Activated CD8-positive, alpha-beta memory T cell treated with anti-CD3 and anti-CD28 coated beads for 36 hours (primary cell): ENCODE results near the gene CD300C. TPM values are rescaled to one million over a fixed set of nuclear protein-coding genes. Genes with fewer than 3 reads are reported as not detected.
"Not testable (repeated sequence)": the region's sequence is repeated elsewhere in the genome, so short reads cannot be mapped to it uniquely, and the experiment has no call there.

Experiments used
- CTCF ChIA-PET: fragments of 350-600 bp; sonication (Branson Sonifier 250); formaldehyde crosslinking; loops from one replicate; lab custom pipeline; 2021; ENCODE audit warnings: antibody characterized with exemption; lab: Charles Lee
- POLR2A ChIA-PET: fragments of 350-600 bp; sonication (Branson Sonifier 250); formaldehyde crosslinking; loops from one replicate; lab custom pipeline; 2021; ENCODE audit warnings: antibody characterized with exemption; lab: Charles Lee
- total RNA-seq, 2 experiments: library from RNA; stranded (reverse); gene quantifications; one replicate each; pipeline ENCODE4 v1.2.3, GENCODE V29; 2021

Gene CD300C
- not detected for total RNA-seq

DNA sequence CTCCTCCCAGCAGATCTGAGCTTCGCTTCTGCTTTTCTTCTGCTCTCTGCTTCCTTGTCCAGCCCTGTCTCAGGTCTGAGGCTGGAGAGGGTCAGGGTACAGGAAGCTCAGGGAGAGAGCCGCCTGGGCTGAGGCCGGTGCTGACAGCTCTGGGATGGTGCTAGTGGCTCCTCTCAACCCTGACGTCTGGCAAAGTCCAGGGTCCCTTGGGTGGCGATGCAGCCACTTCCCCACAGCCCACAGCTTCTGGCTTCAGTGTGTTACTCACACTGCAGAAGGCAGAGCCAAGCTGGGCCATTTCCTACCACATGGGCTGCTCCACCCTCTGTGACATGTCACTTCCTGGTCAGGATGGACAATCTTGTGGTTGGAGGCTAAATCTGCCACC lies at the start of gene CD300C:
TSS of gene CD300C (minus strand) at position 273 of the 388 bp plus-strand sequence. CDS start 333 bp downstream, outside the sequence.
- POLR2A ChIA-PET: no interaction called here
- CTCF ChIA-PET: no interaction called here

- ChIA-PET POLR2A (no interaction called here), CTCF (no interaction called here)
Measured at GRCh38 chr17:74595037-74595750, 49.3 kb upstream of the CD300C start.

DNA sequence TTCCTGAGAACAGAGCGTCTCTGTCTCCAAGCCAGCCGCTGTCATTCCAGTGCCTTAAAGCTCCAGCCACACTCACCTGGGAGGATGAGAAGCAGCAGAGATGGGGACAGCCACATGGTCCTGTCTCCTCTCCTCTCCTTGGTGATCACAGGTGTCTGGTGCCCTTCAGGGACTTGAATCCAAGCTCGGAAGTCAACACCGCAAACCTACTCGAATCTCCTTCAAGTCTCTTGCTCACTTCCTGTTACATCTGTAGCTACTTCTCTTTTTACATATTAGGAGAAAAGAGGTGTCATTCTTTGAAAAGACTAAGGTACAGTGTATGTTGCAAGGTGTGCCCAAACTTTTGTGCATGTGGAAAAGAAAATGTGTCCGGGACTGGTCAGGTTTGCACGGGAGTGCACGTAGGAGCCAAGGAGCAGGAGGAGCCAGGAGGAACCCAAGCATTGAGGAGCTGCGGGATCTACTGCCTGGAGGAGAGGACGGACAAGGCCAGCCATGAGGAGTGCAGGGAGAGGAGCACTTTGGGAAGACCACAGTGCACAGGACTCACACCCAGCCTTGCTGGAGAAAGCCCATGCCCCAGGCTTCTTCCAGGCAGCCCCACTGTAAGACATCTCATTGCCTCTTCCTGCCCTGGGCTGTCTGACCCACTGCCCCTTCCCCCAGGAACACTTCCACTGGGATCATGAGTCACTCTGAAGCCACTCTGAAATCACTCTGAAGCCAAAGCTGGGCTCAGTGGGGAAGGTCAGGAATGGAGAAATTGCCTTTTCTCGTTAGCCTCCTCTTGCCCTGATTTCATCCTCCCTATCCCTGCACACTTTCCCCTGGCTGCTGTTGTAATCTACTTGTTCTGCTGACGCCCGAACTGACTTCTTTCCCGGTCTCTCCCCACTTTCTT lies 46.4 kb upstream of the CD300C start, which contains the start of gene CD300LD:
TSS of gene CD300LD (minus strand) at position 197 of the 904 bp plus-strand sequence. CDS start at position 116, 81 bp downstream.
- POLR2A ChIA-PET: no interaction called here
- CTCF ChIA-PET: no interaction called here

DNA sequence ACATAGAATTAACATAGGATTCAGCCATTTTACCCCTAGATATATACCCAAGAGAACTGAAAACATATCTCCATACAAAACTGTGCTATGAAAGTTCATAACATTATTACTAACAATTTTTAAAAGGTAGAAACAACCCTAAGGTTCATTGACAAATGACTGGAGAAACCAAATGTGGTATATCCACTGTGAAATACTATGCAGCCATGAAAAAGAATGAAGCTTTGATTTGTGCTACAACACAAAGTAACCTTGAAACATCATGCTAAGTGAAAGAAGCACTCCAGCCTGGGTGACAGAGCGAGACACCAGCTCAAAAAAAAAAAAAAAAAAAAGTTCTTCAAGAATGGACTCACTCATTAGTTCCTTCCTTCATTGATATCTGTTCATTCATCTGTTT lies 45.6 kb upstream of the CD300C start:
- ChIA-PET POLR2A (no interaction called here), CTCF (no interaction called here)

DNA sequence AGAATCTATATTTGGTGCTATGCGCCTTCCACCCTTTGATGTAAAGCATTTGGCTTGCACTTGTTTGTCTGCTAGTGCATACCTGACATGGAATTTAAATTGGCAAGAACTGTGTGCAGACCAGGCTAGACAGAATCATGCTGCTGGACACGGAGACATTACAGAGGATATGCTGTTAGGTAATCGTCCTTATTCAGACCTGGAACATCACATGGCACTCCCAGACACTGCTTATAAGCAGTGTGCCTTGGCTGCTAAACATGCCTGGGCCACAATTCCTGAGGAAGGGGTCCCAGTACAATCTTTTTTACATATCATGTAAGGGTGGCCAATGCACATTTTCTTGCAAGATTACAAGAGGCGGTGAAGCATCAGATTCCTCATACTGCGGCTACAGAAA lies 39.8 kb upstream of the CD300C start:
- ChIA-PET CTCF (no interaction called here), POLR2A (no interaction called here)

DNA sequence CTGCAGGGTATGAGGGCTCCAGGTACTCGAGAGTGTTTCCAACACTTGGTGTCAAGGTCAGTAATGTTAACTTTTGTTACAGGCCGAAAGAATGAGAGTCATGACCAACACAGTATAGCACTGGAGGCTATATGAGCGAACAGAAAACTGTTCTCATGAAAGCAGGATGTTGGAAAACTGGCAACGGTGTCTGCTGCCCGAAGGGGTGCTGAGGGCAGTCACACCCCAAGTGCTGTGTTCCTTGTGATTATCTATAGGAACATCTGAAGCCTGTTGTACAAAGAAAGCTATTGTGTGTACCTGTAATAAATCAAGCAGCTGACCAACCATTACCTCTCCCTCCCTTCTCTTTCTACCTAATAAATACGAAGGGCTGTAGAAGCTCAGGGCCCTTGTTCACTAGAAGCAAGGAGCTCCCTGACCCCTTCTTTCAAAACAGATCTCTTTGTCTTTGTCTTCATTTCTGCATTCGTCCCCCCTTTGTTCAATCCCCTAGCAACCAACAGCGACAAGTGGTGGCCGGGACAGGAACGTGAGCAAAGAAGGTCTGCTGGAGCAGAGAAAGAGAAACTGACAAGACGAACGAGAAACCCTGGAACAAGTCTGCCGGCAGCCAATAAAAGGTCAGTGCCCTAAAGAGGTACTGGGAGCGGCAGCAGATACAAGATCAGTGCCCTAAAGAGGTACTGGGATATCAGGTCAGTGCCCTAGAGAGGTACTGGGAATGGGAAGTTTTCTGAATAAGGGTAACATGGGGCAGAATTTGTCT lies 38.6 kb upstream of the CD300C start:
- POLR2A ChIA-PET: no interaction called here

DNA sequence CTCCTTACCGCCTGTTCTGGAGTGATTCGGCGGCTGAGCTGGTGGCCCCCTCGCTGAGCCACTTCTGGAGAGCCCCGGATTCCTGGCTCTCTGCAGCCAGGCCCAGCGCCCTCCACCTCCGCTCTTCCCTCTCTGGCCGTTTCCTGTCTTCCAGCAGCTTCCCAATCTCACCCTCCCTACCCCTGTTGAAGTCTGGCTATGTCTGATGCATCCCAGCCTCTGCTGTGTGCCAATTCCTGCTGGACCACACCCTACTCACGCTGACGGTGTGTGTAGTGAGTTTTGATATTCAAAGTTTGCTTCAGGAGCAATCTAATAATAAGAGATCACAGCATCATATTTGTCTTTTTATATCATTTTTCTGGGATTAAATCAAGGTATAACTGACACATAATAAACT lies 36.7 kb upstream of the CD300C start:
- ChIA-PET POLR2A (no interaction called here), CTCF (no interaction called here)

More for the DNA sequence above, 38.6 kb upstream of the CD300C start:
- CTCF ChIA-PET: interaction anchor here (0.7 kb wide), 1 partner anchor 1057 kb away, joined by 3 read pairs; no protein-coding TSS in a partner anchor

- ChIA-PET CTCF (no interaction called here), POLR2A (no interaction called here)
Measured at GRCh38 chr17:74579900-74580299, 34.0 kb upstream of the CD300C start.

DNA sequence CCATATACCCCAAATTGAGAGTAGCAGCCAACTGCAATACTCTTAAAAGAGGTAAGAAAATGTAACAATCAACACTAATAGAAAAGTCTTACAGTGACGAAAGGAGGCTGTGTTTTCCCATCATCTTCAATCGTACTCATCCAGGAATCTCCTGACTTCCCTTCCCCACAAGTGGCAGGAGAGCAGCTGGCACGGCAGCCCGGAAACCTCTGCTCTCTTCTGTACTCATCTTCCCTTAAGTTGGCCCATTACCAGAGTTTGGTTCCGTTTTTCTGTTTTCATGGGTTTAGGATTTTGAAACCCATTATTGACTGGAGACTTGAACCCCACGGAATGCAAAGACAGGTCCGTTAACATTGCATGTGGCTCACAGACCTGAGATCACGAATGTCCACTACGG lies 33.1 kb upstream of the CD300C start:
- ChIA-PET POLR2A (no interaction called here), CTCF (no interaction called here)

DNA sequence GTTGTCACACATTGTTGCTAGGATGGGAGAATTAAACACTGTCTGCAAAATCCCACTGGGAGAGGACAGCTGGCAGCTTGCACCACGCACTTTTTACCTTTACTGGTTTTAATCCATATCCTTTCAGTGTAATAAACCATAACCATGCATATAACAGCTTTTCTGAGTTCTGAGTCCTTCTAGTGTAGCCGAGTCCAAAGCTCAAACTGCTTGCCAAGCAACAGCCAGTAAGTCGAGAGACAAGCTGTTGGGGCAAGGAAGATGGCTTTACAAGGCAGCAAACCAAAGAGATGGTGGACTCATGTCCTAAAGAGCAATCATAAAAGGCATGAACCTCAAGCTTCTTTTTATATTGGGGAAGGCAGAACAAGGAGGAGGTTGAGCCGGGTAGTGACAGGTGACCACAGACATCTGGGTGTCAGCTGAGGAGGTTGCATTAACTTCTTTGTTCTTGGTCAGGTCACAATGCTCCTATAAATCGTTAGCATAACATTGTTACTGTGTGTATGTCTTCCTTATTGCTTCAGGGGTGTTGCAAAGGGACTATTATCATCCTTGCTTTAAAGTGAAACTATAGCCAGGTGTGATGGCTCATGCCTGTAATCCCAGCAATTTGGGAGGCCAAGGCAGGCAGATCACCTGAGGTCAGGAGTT lies 28.7 kb upstream of the CD300C start:
- POLR2A ChIA-PET: no interaction called here
- CTCF ChIA-PET: interaction anchor here (0.8 kb wide), 1 partner anchor 8 kb away, joined by 3 read pairs; no protein-coding TSS in a partner anchor

DNA sequence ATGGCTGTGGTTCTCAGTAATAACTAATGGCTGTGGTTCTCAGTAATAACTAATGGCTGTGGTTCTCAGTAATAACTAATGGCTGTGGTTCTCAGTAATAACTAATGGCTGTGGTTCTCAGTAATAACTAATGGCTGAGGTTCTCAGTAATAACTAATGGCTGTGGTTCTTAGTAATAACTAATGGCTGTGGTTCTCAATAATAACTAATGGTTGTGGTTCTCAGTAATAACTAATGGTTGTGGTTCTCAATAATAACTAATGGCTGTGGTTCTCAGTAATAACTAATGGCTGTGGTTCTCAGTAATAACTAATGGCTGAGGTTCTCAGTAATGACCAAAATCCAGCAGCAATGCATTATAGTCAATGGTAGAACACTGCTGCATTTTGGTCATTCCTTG lies 27.7 kb upstream of the CD300C start:
- POLR2A ChIA-PET, CTCF ChIA-PET: not testable (repeated sequence)

GRCh38 chr17:74573169-74573568 lies 27.3 kb upstream of the CD300C start:
- CTCF ChIA-PET: no interaction called here
- POLR2A ChIA-PET: no interaction called here

GRCh38 chr17:74571621-74572270 lies 25.8 kb upstream of the CD300C start:
- ChIA-PET POLR2A (no interaction called here), CTCF (no interaction called here)

GRCh38 chr17:74569020-74570003 lies 23.4 kb upstream of the CD300C start:
- POLR2A ChIA-PET: no interaction called here
- CTCF ChIA-PET: interaction anchor here (1.1 kb wide), 1 partner anchor 201 kb away, joined by 4 read pairs; no protein-coding TSS in a partner anchor

DNA sequence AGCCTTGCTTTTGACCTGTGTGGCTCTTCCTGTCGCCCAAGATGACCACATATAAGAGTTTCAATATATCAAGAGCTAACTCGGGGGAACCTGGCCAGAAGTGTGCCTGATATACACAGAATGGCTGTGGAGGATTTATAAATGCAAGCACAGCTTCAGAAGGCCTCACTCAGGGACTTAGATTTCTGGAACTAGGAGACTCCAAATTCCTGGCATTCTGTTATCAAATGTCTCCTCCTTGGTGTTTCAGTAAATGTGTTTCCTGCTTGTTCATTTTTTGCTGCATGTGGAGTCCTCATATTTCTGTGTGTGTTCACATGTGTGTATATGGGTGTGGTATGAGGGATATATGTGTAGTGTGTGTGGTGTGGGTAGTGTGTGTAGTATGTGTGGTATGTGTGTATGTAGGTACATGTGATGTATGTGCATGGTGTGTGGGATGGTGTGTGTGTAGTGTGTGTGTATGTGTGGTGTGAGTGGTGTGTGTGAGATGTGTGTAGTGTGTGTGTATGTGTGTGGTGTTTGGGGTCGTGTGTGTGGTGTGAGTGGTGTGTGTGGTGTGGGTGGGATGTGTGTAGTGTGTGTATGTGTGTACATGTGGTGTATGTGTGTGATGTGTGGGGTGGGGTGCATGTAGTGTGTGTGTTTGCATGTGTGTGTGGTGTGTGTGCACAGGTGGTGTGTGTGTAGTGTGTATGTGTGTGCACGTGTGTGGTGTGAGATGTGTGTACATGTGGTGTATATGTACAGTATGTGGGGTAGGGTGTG lies 22.4 kb upstream of the CD300C start:
- ChIA-PET CTCF (no interaction called here), POLR2A (no interaction called here)

DNA sequence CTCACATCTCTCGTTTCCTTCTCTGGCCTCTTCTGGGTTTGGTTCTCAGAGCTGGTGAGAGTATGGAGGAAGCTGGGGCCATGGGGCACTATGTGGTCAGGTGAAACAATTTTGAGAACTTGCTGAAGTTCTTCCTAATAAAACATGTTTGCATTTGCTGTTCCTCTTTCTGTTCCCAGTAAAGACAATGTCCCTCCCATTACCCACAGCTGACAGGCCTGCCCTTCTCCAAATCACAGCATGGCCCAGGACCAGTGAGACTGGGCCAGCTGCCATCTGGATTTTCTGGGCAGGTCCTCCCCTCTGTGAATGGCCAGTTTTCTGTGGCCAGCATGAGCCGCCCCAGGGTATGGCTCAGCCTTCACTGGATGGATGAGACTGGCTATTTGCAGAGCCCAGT lies 21.5 kb upstream of the CD300C start, which contains the start of gene CD300H:
TSS of gene CD300H (minus strand) at position 113 of the 400 bp plus-strand sequence.
- CTCF ChIA-PET: interaction anchor here (0.9 to 1.7 kb wide), 2 partner anchors 38 to 90 kb away, joined by 3 to 4 read pairs; no protein-coding TSS in a partner anchor
- POLR2A ChIA-PET: no interaction called here
